K562 (cell line): ENCODE results near the gene OGFR. TPM values are rescaled to one million over a fixed set of nuclear protein-coding genes. Genes with fewer than 3 reads are reported as not detected.

Experiments used
- ATAC-seq: fragments of 200-7000 bp; cut with Tn5 transposase; 3 replicates; pipeline ENCODE4 v1.9.1; 2020; ENCODE audit warnings: moderate library complexity
- BruUV-seq: library from RNA; stranded (reverse); fragments of 400-500 nt; replicated peaks from 2 replicates; lab custom pipeline; 2021; lab: Mats Ljungman, UMichigan
- CTCF ChIA-PET: fragments of 300-600 bp; formaldehyde crosslinking; extraction: SDS; loops from one replicate; lab custom pipeline; 2021; ENCODE audit warnings: low intra/inter-chr PET ratio; lab: Yijun Ruan, JAX
- POLR2A ChIA-PET: fragments of 300-600, 350-650 bp; sonication (Branson Sonifier 250); formaldehyde crosslinking; extraction: SDS; loops from one replicate; lab custom pipeline; 2021; ENCODE audit warnings: antibody characterized with exemption, inconsistent platforms; lab: Yijun Ruan, JAX
- DNase-seq, 4 experiments: peaks; one replicate each; pipeline versions ENCODE4 v3.0.0 to v3.0.0-alpha.2; 2011 to 2018; ENCODE audit warnings: low spot score in 3 of 4, mixed read lengths in 3 of 4; ENCODE audit errors: extremely low read depth in 1 of 4
- FAIRE-seq: peaks from 2 replicates; lab custom pipeline; 2011; peaks lifted over from hg19 to GRCh38; lab: Jason Lieb, UNC
- H2AFZ ChIP-seq: 2 replicates; pipeline ENCODE4 v1.6.0; 2011; ENCODE audit warnings: low read depth, low read length, control low read depth, inconsistent platforms
- H3K27ac ChIP-seq: fragments of 200-600 bp; 3 replicates; pipeline ENCODE4 v1.8.0; 2011; ENCODE audit warnings: low read depth, mild to moderate bottlenecking, control low read depth, inconsistent platforms, low read length, moderate library complexity, mixed read lengths; ENCODE audit errors: extremely low read depth
- H3K27me3 ChIP-seq, 2 experiments: fragments of 300-600 bp in 1 of 2; 2 replicates in 1 of 2; 3 replicates in 1 of 2; pipeline versions ENCODE4 v1.6.0 to v1.8.0; 2011; ENCODE audit warnings: inconsistent platforms in 2 of 2, low read length in 2 of 2, mild to moderate bottlenecking in 1 of 2, mixed read lengths in 1 of 2, moderate library complexity in 1 of 2; ENCODE audit not compliant: control insufficient read depth in 2 of 2, insufficient read depth in 2 of 2
- H3K36me3 ChIP-seq: fragments of 300-600 bp; 3 replicates; pipeline ENCODE4 v1.8.0; 2011; ENCODE audit warnings: mild to moderate bottlenecking, low read length, inconsistent platforms; ENCODE audit not compliant: control insufficient read depth, insufficient read depth
- H3K4me1 ChIP-seq, 2 experiments: fragments of 200-600 bp in 1 of 2; replicated peaks in 1 of 2; 2 replicates in 1 of 2; 3 replicates in 1 of 2; pipeline versions ENCODE4 v1.5.1 to v1.8.0; 2011; ENCODE audit warnings: inconsistent platforms in 2 of 2, low read length in 2 of 2, mild to moderate bottlenecking in 1 of 2, mixed read lengths in 1 of 2, moderate library complexity in 1 of 2; ENCODE audit not compliant: control insufficient read depth in 2 of 2, insufficient read depth in 2 of 2
- H3K4me2 ChIP-seq: 2 replicates; pipeline ENCODE4 v1.6.1; 2011; ENCODE audit warnings: low read length, control low read depth, inconsistent platforms, mixed read lengths; ENCODE audit not compliant: insufficient read depth
- H3K4me3 ChIP-seq: fragments of 200-600 bp; sonication (generic), shearing (Covaris generic); 2 replicates; pipeline ENCODE4 v1.5.1; 2016; ENCODE audit warnings: control low read depth, inconsistent platforms
- H3K79me2 ChIP-seq: fragments of 200-600 bp; 3 replicates; pipeline ENCODE4 v1.8.0; 2011; ENCODE audit warnings: low read length, inconsistent platforms; ENCODE audit not compliant: control insufficient read depth, insufficient read depth
- H3K9ac ChIP-seq, 2 experiments: 2 replicates each; pipeline versions ENCODE4 v1.6.0 to v1.6.1; 2011; ENCODE audit warnings: low read depth in 2 of 2, low read length in 2 of 2, control low read depth in 1 of 2, inconsistent platforms in 1 of 2, mild to moderate bottlenecking in 1 of 2, mixed read lengths in 1 of 2; ENCODE audit not compliant: insufficient read depth in 1 of 2
- H3K9me1 ChIP-seq: one replicate; pipeline ENCODE4 v1.6.0; 2011; ENCODE audit warnings: inconsistent platforms, mild to moderate bottlenecking, low read length, moderate library complexity; ENCODE audit not compliant: control insufficient read depth, insufficient read depth
- H3K9me3 ChIP-seq: replicated peaks from 2 replicates; pipeline ENCODE4 v1.5.1; 2011; ENCODE audit warnings: low read depth, low read length, inconsistent platforms; ENCODE audit not compliant: control insufficient read depth, insufficient read depth
- H4K20me1 ChIP-seq: replicated peaks from 2 replicates; pipeline ENCODE4 v1.6.1; 2011; ENCODE audit warnings: low read length, inconsistent platforms, mixed read lengths; ENCODE audit not compliant: control insufficient read depth, insufficient read depth
- ARID1B ChIP-seq: fragments of 450-650 bp; IDR thresholded peaks from 2 replicates; pipeline ENCODE4 v1.6.1; 2016; ENCODE audit warnings: antibody characterized with exemption, mild to moderate bottlenecking, inconsistent platforms
- CBX5 ChIP-seq: IDR thresholded peaks from 2 replicates; pipeline ENCODE4 v1.6.1; 2014; ENCODE audit warnings: low read depth, borderline replicate concordance
- DDX20 ChIP-seq: fragments of 450-650 bp; IDR thresholded peaks from 2 replicates; pipeline ENCODE4 v1.6.1; 2016; ENCODE audit warnings: missing genetic modification characterization, low read depth, mild to moderate bottlenecking, missing compliant biosample characterization, moderate library complexity
- ELF1 ChIP-seq: fragments of 200-800 bp; sonication (Bioruptor generic); IDR thresholded peaks from 2 replicates; pipeline ENCODE4 v1.6.1; 2016; ENCODE audit warnings: missing genetic modification characterization, missing compliant biosample characterization
- ELF4 ChIP-seq: fragments of 450-650 bp; formaldehyde crosslinking; IDR thresholded peaks from 2 replicates; pipeline ENCODE4 v1.4.0; 2022; ENCODE audit warnings: missing genetic modification characterization
- ETV1 ChIP-seq: fragments of 450-650 bp; conservative IDR thresholded peaks from 2 replicates; pipeline ENCODE4 v1.6.1; 2016; ENCODE audit warnings: missing genetic modification characterization, control low read depth, low read depth, missing compliant biosample characterization
- NCOR1 ChIP-seq: fragments of 450-650 bp; IDR thresholded peaks from 2 replicates; pipeline ENCODE4 v1.6.1; 2016; ENCODE audit warnings: mild to moderate bottlenecking, moderate library complexity
- NFATC3 ChIP-seq: fragments of 450-650 bp; IDR thresholded peaks from 2 replicates; pipeline ENCODE4 v1.6.1; 2017; ENCODE audit warnings: mild to moderate bottlenecking
- NONO ChIP-seq, 2 experiments: fragments of 200-400 bp in 1 of 2; fragments of 450-650 bp in 1 of 2; formaldehyde crosslinking in 1 of 2; IDR thresholded peaks; 2 replicates each; pipeline ENCODE4 v1.6.1; 2017; ENCODE audit warnings: low read depth in 2 of 2, mild to moderate bottlenecking in 2 of 2, moderate library complexity in 2 of 2, low read length in 1 of 2
- POLR2G ChIP-seq: fragments of 200-400 bp; formaldehyde crosslinking; IDR thresholded peaks from 2 replicates; pipeline ENCODE4 v1.6.1; 2017; ENCODE audit warnings: low read depth, mild to moderate bottlenecking, antibody characterized with exemption, low read length, moderate library complexity
- SPI1 ChIP-seq: IDR thresholded peaks from 2 replicates; pipeline ENCODE4 v1.6.1; 2011; ENCODE audit warnings: low read depth, low read length, control low read depth, borderline replicate concordance
- SUPT5H ChIP-seq: fragments of 450-650 bp; IDR thresholded peaks from 2 replicates; pipeline ENCODE4 v1.6.1; 2016
- TBP ChIP-seq: optimal IDR thresholded peaks from 2 replicates; pipeline ENCODE3; 2011; ENCODE audit warnings: low read depth, low read length, improper control_type of control experiment
- ZBTB7A ChIP-seq: IDR thresholded peaks from 2 replicates; pipeline ENCODE4 v1.6.1; 2011; ENCODE audit warnings: low read depth, mild to moderate bottlenecking, low read length, moderate library complexity, borderline replicate concordance; ENCODE audit not compliant: control insufficient read depth
- ZNF589 ChIP-seq: fragments of 200-800 bp; sonication (Bioruptor generic); IDR thresholded peaks from 2 replicates; pipeline ENCODE4 v1.6.1; 2016; ENCODE audit warnings: low read depth, missing genetic modification characterization, missing compliant biosample characterization
- ZNF766 ChIP-seq: fragments of 200-800 bp; sonication (Bioruptor generic); conservative IDR thresholded peaks from 2 replicates; pipeline ENCODE4 v1.6.1; 2016; ENCODE audit warnings: missing genetic modification characterization, missing compliant biosample characterization
- WGBS: fragments of 100-300 bp; shearing (Covaris generic); methylation state at CpG from one replicate; pipeline ENCODE4 v1.1.6; 2016; ENCODE audit warnings: low coverage, mixed read lengths; ENCODE audit not compliant: insufficient coverage; ENCODE audit errors: missing lambda C conversion rate; 5-methylcytosine and 5-hydroxymethylcytosine counted together
- in situ Hi-C: fragments of 300-500 bp; cut with MboI; formaldehyde crosslinking; loops from 4 replicates; pipeline ENCODE4 v1.15.0; 2018; ENCODE audit warnings: inconsistent platforms, mixed read lengths
- intact Hi-C: fragments of 100-400 bp; cut with micrococcal nuclease; formaldehyde crosslinking; loops from 2 replicates; pipeline ENCODE4 v1.14.2; 2022
- polyA plus RNA-seq, 8 experiments: library from polyadenylated mRNA; depleted of rRNA in 4 of 8; stranded (reverse) in 5 of 8; unstranded in 3 of 8; fragments of >200 nt; fragmentation: Nextera tagmentation in 2 of 8; fragmentation: Illumina TruSeq in 1 of 8; extraction: Ambion mirVana in 2 of 8; extraction: Trizol in 1 of 8; gene quantifications; 2 replicates each; pipeline versions ENCODE4 v1.2.1 to v1.2.3, GENCODE V29; 2011 to 2014; ENCODE audit warnings: inconsistent platforms in 1 of 8, missing spikeins in 1 of 8
- total RNA-seq, 7 experiments: library from RNA; depleted of rRNA in 6 of 7; stranded (reverse); fragments of >200 nt in 6 of 7; fragmentation: Illumina TruSeq in 2 of 7; extraction: Trizol in 2 of 7; gene quantifications; 2 replicates each; pipeline versions ENCODE4 v1.2.1 to v1.2.3, GENCODE V29; 2011 to 2021; ENCODE audit warnings: low replicate concordance in 1 of 7
- TF ChIP-seq, protein P1 (sequence below), 2 experiments: fragments of 450-650 bp in 1 of 2; sonication (generic) in 1 of 2; formaldehyde crosslinking in 1 of 2; IDR thresholded peaks in 1 of 2; conservative IDR thresholded peaks in 1 of 2; 2 replicates each; pipeline versions ENCODE4 v1.6.1 to v1.8.1; 2016 to 2023; ENCODE audit warnings: mild to moderate bottlenecking in 2 of 2, moderate library complexity in 2 of 2, inconsistent platforms in 1 of 2, missing genetic modification reagents in 1 of 2
- TF ChIP-seq, protein P2 (sequence below): fragments of 450-650 bp; formaldehyde crosslinking; conservative IDR thresholded peaks from 2 replicates; pipeline ENCODE4 v1.4.0; 2022; ENCODE audit warnings: mild to moderate bottlenecking, missing genetic modification characterization
- TF ChIP-seq, protein P3 (sequence below): fragments of 250-450 bp; sonication (Bioruptor Pico); IDR thresholded peaks from 2 replicates; pipeline ENCODE4 v1.9.0; 2021; ENCODE audit warnings: mild to moderate bottlenecking

OGFR gene
- total and polyA plus RNA-seq, 9 of the 15 experiments (the other 6 are each of a cell fraction or from before 2014, with no cell fraction given), result 0.39 to 56.3 (median 17.5) TPM

DNA sequence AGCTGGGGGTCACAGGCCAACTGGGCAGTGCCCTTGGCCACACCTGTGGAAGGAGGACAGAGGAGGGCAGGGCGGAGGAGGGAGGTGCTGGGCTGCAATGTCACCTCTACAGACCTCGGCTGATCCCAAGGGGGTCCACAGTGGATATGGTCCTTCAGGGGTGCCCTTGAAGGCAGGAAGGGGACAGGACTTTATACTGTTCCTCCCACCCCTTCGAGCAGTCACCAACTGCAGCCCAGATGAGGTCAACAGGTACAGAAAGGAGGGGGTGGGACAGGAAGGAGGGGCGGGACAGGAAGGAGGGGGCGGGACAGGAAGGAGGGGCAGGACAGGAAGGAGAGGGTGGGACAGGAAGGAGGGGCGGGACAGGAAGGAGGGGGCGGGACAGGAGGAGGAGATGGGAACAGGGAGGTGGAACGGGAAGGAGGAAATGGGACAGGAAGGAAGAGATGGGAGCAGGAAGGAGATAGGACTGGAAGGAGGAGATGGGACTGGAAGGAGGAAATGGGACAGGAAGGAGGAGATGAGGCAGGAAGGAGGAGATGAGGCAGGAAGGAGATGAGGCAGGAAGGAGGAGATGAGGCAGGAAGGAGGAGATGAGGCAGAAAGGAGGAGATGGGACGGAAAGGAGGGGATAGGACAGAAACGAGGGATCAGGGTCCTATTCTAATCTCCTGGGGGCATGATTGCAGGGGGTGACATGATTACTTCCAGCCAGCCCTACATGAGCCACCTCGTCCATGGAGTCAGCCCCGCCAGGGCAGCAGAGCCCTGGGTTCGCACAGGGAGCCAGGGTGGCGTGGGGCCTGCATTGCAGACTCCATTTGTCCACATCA, 27.7 kb upstream of the OGFR start:
- DNase-seq (peak; percentile 88 to 90 (median 88)), ATAC-seq (peak; percentile 87), FAIRE-seq (peak; percentile 96)
- Histone ChIP-seq H3K9me1 (no peaks in the 10 kb centered on the region), H3K4me2 (peak overlapping the region; percentile 98), H4K20me1 (peaks cover 10% of the 10 kb centered on the region; the same call in 1 of the 2 replicates), H3K9ac (peak overlapping the region; percentile 88 to 92), H3K36me3 (no peaks in the 10 kb centered on the region), H3K27ac (peak overlapping the region; percentile 99), H2AFZ (peak overlapping the region; percentile 95), H3K79me2 (peaks cover 5% of the 10 kb centered on the region; the same call in 2 of the 3 replicates), H3K4me1 (peaks cover 20 to 61% of the 10 kb centered on the region in 2 experiments), H3K4me3 (peak overlapping the region; percentile 46), H3K9me3 (no peaks in the 10 kb centered on the region), H3K27me3 (no peaks in the 10 kb centered on the region; a peak in 1 of 5 replicates)
- BruUV-seq, result no TSS peak
- in situ Hi-C loops, result no loop called here
- ChIA-PET CTCF (no interaction called here), POLR2A (interaction anchor here (0.6 to 1.3 kb wide), 3 partner anchors 12 to 596 kb away, joined by 3 to 6 read pairs (median 5); no protein-coding TSS in a partner anchor)
- intact Hi-C loops, result no loop called here
- 71% methylated on average over 8 of the region's 14 CpGs for WGBS
- TF ChIP-seq, protein P1, sequence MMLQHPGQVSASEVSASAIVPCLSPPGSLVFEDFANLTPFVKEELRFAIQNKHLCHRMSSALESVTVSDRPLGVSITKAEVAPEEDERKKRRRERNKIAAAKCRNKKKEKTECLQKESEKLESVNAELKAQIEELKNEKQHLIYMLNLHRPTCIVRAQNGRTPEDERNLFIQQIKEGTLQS (IDR thresholded peaks at IDR 0.05), result peak; percentile 26
- TF ChIP-seq, protein P1 (CRISPR knock-in tag; conservative IDR thresholded peaks at IDR 0.05), result no peak
- TF ChIP-seq ZBTB7A, result peak; percentile 88; the same call in 1 of the 2 replicates
- TF ChIP-seq SUPT5H, result peak; percentile 91
- TF ChIP-seq ARID1B, result peak; percentile 71
- peak; percentile 25; the same call in 1 of the 2 replicates for TF ChIP-seq NCOR1
- TF ChIP-seq TBP, result peak; percentile 42
- 0 out of 4 replicates have a peak, but pooled peaks of 1 of the 2 experiments have one; percentile 21 for TF ChIP-seq NONO (IDR thresholded peaks at IDR 0.05; ENCODE audit: low read depth in 2 of 2, low read length in 1 of 2)
- TF ChIP-seq SPI1, result 0 out of 2 replicates have a peak, but pooled peaks have one; percentile 4
- peak; percentile 67 for TF ChIP-seq ELF1
- TF ChIP-seq CBX5, result no peak
- TF ChIP-seq NFATC3, result peak; percentile 64; the same call in 1 of the 2 replicates
- TF ChIP-seq, protein P2, sequence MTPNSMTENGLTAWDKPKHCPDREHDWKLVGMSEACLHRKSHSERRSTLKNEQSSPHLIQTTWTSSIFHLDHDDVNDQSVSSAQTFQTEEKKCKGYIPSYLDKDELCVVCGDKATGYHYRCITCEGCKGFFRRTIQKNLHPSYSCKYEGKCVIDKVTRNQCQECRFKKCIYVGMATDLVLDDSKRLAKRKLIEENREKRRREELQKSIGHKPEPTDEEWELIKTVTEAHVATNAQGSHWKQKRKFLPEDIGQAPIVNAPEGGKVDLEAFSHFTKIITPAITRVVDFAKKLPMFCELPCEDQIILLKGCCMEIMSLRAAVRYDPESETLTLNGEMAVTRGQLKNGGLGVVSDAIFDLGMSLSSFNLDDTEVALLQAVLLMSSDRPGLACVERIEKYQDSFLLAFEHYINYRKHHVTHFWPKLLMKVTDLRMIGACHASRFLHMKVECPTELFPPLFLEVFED (CRISPR knock-in tag), result peak; percentile 96
- TF ChIP-seq POLR2G, result peak; percentile 11
- TF ChIP-seq, protein P3, sequence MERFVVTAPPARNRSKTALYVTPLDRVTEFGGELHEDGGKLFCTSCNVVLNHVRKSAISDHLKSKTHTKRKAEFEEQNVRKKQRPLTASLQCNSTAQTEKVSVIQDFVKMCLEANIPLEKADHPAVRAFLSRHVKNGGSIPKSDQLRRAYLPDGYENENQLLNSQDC, result no peak
- TF ChIP-seq ELF4 (CRISPR knock-in tag), result peak; percentile 92
- TF ChIP-seq ZNF766 (CRISPR knock-in tag), result no peak
- TF ChIP-seq ETV1 (tag), result peak; percentile 77
- no peak for TF ChIP-seq DDX20 (tag)
- peak; percentile 26; the same call in 1 of the 2 replicates for TF ChIP-seq ZNF589 (CRISPR knock-in tag)
